ENCODE data around the gene PPP1R18. TPM values are rescaled to one million over a fixed set of nuclear protein-coding genes. Genes with fewer than 3 reads are reported as not detected.
A peak's percentile ranks its signal among the peaks of the same experiment; 100 is the strongest.

PPP1R18 gene
- total RNA-seq, 1 experiment from 2014 or later: 49.9 TPM

- H2AFZ ChIP-seq (ENCODE audit: low read length): no peak overlapping the region
- H3K4me2 ChIP-seq (ENCODE audit: low read length): no peak overlapping the region
- TF ChIP-seq EZH2phosphoT487 (IDR thresholded peaks at IDR 0.05; ENCODE audit: borderline replicate concordance, low read length) (no peak), EZH2 (IDR thresholded peaks at IDR 0.05; ENCODE audit: low read length, unreplicated experiment) (no peak)
- H3K9ac ChIP-seq (ENCODE audit: low read length): no peak overlapping the region
- ATAC-seq (no peak), DNase-seq (no peak)
- H3K4me3 ChIP-seq (ENCODE audit: low read length): no peak overlapping the region
- peaks cover 45% of the 10 kb centered on the region for H3K36me3 ChIP-seq (ENCODE audit: low read depth, low read length)
- H3K9me3 ChIP-seq (ENCODE audit: low read length): no peaks in the 10 kb centered on the region
- no peaks in the 10 kb centered on the region for H3K9me2 ChIP-seq (replicated peaks; ENCODE audit: low read length)
- intact Hi-C loops (cut with micrococcal nuclease): no loop called here
- no peaks in the 10 kb centered on the region for H3K4me1 ChIP-seq (ENCODE audit: insufficient read depth, low read length)
- ChIA-PET CTCF (no interaction called here), POLR2A (ENCODE audit: unreplicated experiment) (no interaction called here)
- no peaks in the 10 kb centered on the region for H3F3A ChIP-seq (ENCODE audit: low read length, unreplicated experiment)
- no peak overlapping the region for H3K27ac ChIP-seq (ENCODE audit: low read length)
- no peaks in the 10 kb centered on the region for H3K79me2 ChIP-seq (ENCODE audit: low read length)
- BruUV-seq (replicated peaks): TSS peak; percentile 7
- no peaks in the 10 kb centered on the region for H4K20me1 ChIP-seq (ENCODE audit: low read length)
- H3K27me3 ChIP-seq (ENCODE audit: low read length): no peaks in the 10 kb centered on the region
Measured at GRCh38 chr6:30654798-30655742, 31.4 kb downstream of the PPP1R18 start.

- H2AFZ ChIP-seq (ENCODE audit: low read length): no peak overlapping the region
- H3K36me3 ChIP-seq (ENCODE audit: low read depth, low read length): peaks cover 27% of the 10 kb centered on the region
- no TSS peak for BruUV-seq (replicated peaks)
- H3K79me2 ChIP-seq (ENCODE audit: low read length): peaks cover 33% of the 10 kb centered on the region
- intact Hi-C loops (cut with micrococcal nuclease): no loop called here
- H3K4me2 ChIP-seq (ENCODE audit: low read length): no peak overlapping the region
- TF ChIP-seq CTCF (conservative IDR thresholded peaks at IDR 0.05; ENCODE audit: low read depth, low read length) (no peak), EZH2phosphoT487 (IDR thresholded peaks at IDR 0.05; ENCODE audit: borderline replicate concordance, low read length) (no peak), EZH2 (IDR thresholded peaks at IDR 0.05; ENCODE audit: low read length, unreplicated experiment) (no peak)
- peaks cover 9% of the 10 kb centered on the region for H3K4me1 ChIP-seq (ENCODE audit: insufficient read depth, low read length)
- POLR2A ChIA-PET (ENCODE audit: unreplicated experiment): no interaction called here
- H3F3A ChIP-seq (ENCODE audit: low read length, unreplicated experiment): no peaks in the 10 kb centered on the region
- no peak for ATAC-seq
- no peak overlapping the region for H3K27ac ChIP-seq (ENCODE audit: low read length)
- no peaks in the 10 kb centered on the region for H3K9me2 ChIP-seq (replicated peaks; ENCODE audit: low read length)
- no peak overlapping the region for H3K4me3 ChIP-seq (ENCODE audit: low read length)
- no peaks in the 10 kb centered on the region for H3K9me3 ChIP-seq (ENCODE audit: low read length)
- no peaks in the 10 kb centered on the region for H4K20me1 ChIP-seq (ENCODE audit: low read length)
- DNase-seq: no peak
- H3K27me3 ChIP-seq (ENCODE audit: low read length): no peaks in the 10 kb centered on the region
- CTCF ChIA-PET: interaction anchor here (0.6 kb wide), 1 partner anchor 523 kb away, joined by 4 read pairs; no protein-coding TSS in a partner anchor
- H3K9ac ChIP-seq (ENCODE audit: low read length): no peak overlapping the region
Measured at GRCh38 chr6:30651143-30651542, 35.3 kb downstream of the PPP1R18 start.

- BruUV-seq (replicated peaks): no TSS peak
- TF ChIP-seq EZH2phosphoT487 (IDR thresholded peaks at IDR 0.05; ENCODE audit: borderline replicate concordance, low read length) (no peak), CTCF (conservative IDR thresholded peaks at IDR 0.05; ENCODE audit: low read depth, low read length) (no peak), EZH2 (IDR thresholded peaks at IDR 0.05; ENCODE audit: low read length, unreplicated experiment) (no peak)
- DNase-seq (peak; percentile 64), ATAC-seq (peak; percentile 78)
- Histone ChIP-seq H3K4me2 (ENCODE audit: low read length) (peak overlapping the region; percentile 82), H3K27ac (ENCODE audit: low read length) (peak overlapping the region; percentile 55), H3K9me3 (ENCODE audit: low read length) (no peaks in the 10 kb centered on the region), H2AFZ (ENCODE audit: low read length) (peak overlapping the region; percentile 79), H3K9me2 (replicated peaks; ENCODE audit: low read length) (no peaks in the 10 kb centered on the region), H3K4me1 (ENCODE audit: insufficient read depth, low read length) (peaks cover 11% of the 10 kb centered on the region), H3K9ac (ENCODE audit: low read length) (peak overlapping the region; percentile 88), H3K27me3 (ENCODE audit: low read length) (no peaks in the 10 kb centered on the region), H4K20me1 (ENCODE audit: low read length) (no peaks in the 10 kb centered on the region), H3K79me2 (ENCODE audit: low read length) (peaks cover 38% of the 10 kb centered on the region), H3K36me3 (ENCODE audit: low read depth, low read length) (peaks cover 13% of the 10 kb centered on the region; the same call in 1 of the 2 replicates), H3K4me3 (ENCODE audit: low read length) (peak overlapping the region; percentile 82), H3F3A (ENCODE audit: low read length, unreplicated experiment) (no peaks in the 10 kb centered on the region)
- CTCF ChIA-PET: no interaction called here
- intact Hi-C loops (cut with micrococcal nuclease): loop anchor here (2.0 kb wide), 1 partner anchor 73 kb away; the partner anchor contains the start of gene TUBB
- POLR2A ChIA-PET (ENCODE audit: unreplicated experiment): no interaction called here
Measured at GRCh38 chr6:30647242-30648116, 39.0 kb downstream of the PPP1R18 start.

Measured in PC-3 (cell line).